CD4-positive, CD25-positive, alpha-beta regulatory T cell (primary cell): ENCODE data around the gene CEP290. TPM values are rescaled to one million over a fixed set of nuclear protein-coding genes. Genes with fewer than 3 reads are reported as not detected.
"Not testable (repeated sequence)": the region's sequence is repeated elsewhere in the genome, so short reads cannot be mapped to it uniquely, and the experiment has no call there.

Experiments
- ATAC-seq, 2 donors: fragments of 150-1000 bp; cut with Tn5 transposase; one replicate each; pipeline ENCODE4 v1.10.0; 2021; ENCODE audit warnings: low read depth in 2 of 2, moderate number of reproducible peaks in 2 of 2, moderate library complexity in 1 of 2
- DNase-seq, 3 donors: peaks; one replicate each; pipeline versions ENCODE4 v3.0.0 to v3.0.0-alpha.2; 2012 to 2022; ENCODE audit warnings: mixed read lengths in 1 of 3
- H3K27ac ChIP-seq: one replicate; pipeline ENCODE4 v1.7.0; 2013; ENCODE audit warnings: mild to moderate bottlenecking, low read length; ENCODE audit not compliant: insufficient read depth, poor library complexity, severe bottlenecking
- H3K27me3 ChIP-seq: one replicate; pipeline ENCODE4 v1.7.0; 2013; ENCODE audit warnings: low read length; ENCODE audit not compliant: control insufficient read depth, insufficient read depth
- H3K36me3 ChIP-seq: one replicate; pipeline ENCODE4 v1.7.0; 2013; ENCODE audit warnings: mild to moderate bottlenecking, low read length, moderate library complexity; ENCODE audit not compliant: control insufficient read depth, insufficient read depth
- H3K4me1 ChIP-seq: 2 replicates; pipeline ENCODE4 v1.7.0; 2013; ENCODE audit warnings: mild to moderate bottlenecking, low read length; ENCODE audit not compliant: insufficient read depth, control insufficient read depth, poor library complexity, severe bottlenecking
- H3K4me3 ChIP-seq: one replicate; pipeline ENCODE4 v1.7.0; 2013; ENCODE audit warnings: low read depth, mild to moderate bottlenecking, low read length, moderate library complexity
- H3K9me3 ChIP-seq, 2 experiments: 1 replicate in 1 of 2; 2 replicates in 1 of 2; pipeline ENCODE4 v1.7.0; 2013; ENCODE audit warnings: low read length in 2 of 2, mild to moderate bottlenecking in 1 of 2, moderate library complexity in 1 of 2; ENCODE audit not compliant: control insufficient read depth in 2 of 2
- H3K27ac Mint-ChIP-seq, 3 donors: one replicate each; pipeline ENCODE4 v1.8.0; 2020 to 2022; ENCODE audit warnings: mild to moderate bottlenecking in 3 of 3, mixed read lengths in 3 of 3, moderate library complexity in 2 of 3
- H3K27me3 Mint-ChIP-seq: one replicate; pipeline ENCODE4 v1.8.0; 2022; ENCODE audit warnings: mild to moderate bottlenecking, mixed read lengths
- H3K36me3 Mint-ChIP-seq: one replicate; pipeline ENCODE4 v1.8.0; 2020; ENCODE audit warnings: mixed read lengths
- H3K4me1 Mint-ChIP-seq, 4 donors: one replicate each; pipeline ENCODE4 v1.8.0; 2020 to 2022; ENCODE audit warnings: mixed read lengths in 4 of 4, mild to moderate bottlenecking in 1 of 4
- H3K4me3 Mint-ChIP-seq, 4 donors: one replicate each; pipeline ENCODE4 v1.8.0; 2020 to 2022; ENCODE audit warnings: mild to moderate bottlenecking in 4 of 4, mixed read lengths in 4 of 4, moderate library complexity in 3 of 4
- H3K9me3 Mint-ChIP-seq, 7 donors: one replicate each; pipeline ENCODE4 v1.8.0; 2020 to 2022; ENCODE audit warnings: mixed read lengths in 7 of 7, mild to moderate bottlenecking in 3 of 7, moderate library complexity in 2 of 7
- polyA plus RNA-seq, 4 donors: library from polyadenylated mRNA; unstranded; fragments of 300-500 nt; fragmentation: Illumina TruSeq; gene quantifications; one replicate each; pipeline ENCODE4 v1.2.3, GENCODE V29; 2021
- total RNA-seq: library from RNA; stranded (reverse); gene quantifications from one replicate; pipeline ENCODE4 v1.2.3, GENCODE V29; 2022

The CEP290 gene
- total and polyA plus RNA-seq, 5 donors from 2014 or later: 2.1 to 16.7 (median 4.3) TPM

DNA sequence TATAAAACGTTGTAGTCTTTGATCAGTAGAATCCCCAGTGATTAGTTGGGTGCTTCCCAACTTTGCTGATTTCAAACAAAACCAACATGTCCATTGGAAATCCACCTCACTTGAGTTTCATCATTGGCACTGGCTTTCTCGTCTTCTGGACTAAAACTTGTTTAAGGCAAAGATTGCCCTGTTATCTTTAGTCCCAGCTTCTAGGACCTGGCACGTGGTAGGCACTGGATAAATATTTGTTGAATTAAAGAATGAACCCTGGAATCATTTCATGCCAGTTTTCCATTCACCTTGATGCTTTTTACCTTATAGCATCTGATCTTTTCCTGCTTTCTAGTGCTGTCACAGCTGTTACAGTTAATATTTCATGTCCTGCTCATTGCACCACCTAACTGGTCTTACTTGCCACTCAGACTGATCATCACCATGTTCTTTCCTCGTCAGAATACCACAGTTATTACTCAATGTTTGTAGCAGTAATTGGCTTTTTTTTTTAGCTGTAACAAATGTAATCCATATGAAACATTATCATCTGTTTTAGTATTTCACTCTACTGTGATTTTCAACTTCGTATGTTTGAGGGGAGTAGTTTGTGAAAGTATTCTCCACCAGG is 105.4 kb downstream of the CEP290 start:
- Mint-ChIP-seq H3K4me1 (peaks cover 32 to 65% (median 48%) of the 10 kb centered on the region in 4 donors), H3K36me3 (no peaks in the 10 kb centered on the region), H3K4me3 (peak overlapping the region; percentile 94 to 97 (median 96)), H3K27ac (peak overlapping the region; percentile 81 to 97 (median 92)), H3K9me3 (no peaks in the 10 kb centered on the region), H3K27me3 (no peaks in the 10 kb centered on the region)
- Histone ChIP-seq H3K36me3 (peaks cover 4% of the 10 kb centered on the region), H3K4me1 (peaks cover 23% of the 10 kb centered on the region), H3K27me3 (no peaks in the 10 kb centered on the region), H3K4me3 (peak overlapping the region; percentile 98), H3K9me3 (no peaks in the 10 kb centered on the region), H3K27ac (no peak overlapping the region)
- ATAC-seq: no peak
- peak in 1 of 3 donors; percentile 3 for DNase-seq

DNA sequence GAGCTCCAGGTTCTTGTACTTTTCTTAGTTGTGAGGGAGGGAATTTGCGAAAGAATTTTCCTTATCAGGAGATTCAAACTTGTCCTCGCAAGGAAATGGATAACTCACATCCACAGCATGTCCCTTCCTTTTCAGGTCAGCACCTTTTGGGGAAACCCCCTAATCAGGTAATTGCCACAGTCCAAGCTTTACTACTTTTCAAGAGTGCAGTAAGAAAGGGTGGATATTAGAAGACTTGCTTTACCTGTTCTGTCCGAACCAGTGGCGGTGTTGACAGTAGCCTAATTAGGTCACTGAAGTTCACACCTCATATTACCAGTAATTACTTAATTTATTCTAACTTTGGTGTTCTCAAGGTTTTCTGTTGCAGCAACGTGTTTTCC is 106.0 kb downstream of the CEP290 start:
- DNase-seq (no peak), ATAC-seq (no peak)
- H3K4me3 ChIP-seq: peak overlapping the region; percentile 98

DNA sequence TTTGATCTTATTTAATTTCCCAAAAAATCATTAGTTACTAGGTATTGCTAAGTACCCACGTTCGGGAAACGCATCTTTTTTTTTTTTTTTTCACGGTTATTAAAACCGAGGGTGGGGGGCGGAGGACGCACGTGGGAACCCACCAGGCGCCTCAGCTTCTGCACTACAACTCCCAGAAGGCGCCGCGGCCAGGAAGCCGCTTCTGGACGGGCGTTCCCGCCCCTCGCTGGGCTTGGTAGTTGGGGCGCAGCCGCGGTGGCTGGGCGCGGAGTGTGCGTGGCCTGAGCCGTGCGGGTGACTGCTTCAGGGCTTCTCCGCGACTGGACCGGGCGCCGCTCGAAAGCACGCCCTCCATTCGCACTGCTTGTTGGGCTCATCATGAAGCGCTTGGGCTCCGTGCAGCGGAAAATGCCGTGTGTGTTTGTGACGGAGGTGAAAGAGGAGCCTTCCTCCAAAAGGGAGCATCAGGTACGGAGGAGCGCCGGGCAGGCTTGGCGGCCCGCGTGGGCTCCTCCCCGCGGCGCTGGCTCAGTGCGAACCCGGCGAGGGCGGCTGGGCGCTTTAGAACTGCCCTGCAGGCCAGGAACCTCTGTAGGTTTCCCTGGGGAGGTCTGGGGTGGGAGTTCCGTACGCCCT is 106.5 kb downstream of the CEP290 start:
- Histone ChIP-seq H3K27me3 (no peaks in the 10 kb centered on the region), H3K9me3 (no peaks in the 10 kb centered on the region), H3K27ac (peak overlapping the region; percentile 75), H3K4me1 (peaks cover 23% of the 10 kb centered on the region), H3K4me3 (peak overlapping the region; percentile 98), H3K36me3 (no peaks in the 10 kb centered on the region)
- Mint-ChIP-seq H3K27me3 (no peaks in the 10 kb centered on the region), H3K36me3 (no peaks in the 10 kb centered on the region), H3K9me3 (no peaks in the 10 kb centered on the region), H3K4me1 (peaks cover 31 to 57% (median 39%) of the 10 kb centered on the region in 4 donors), H3K4me3 (peak overlapping the region; percentile 94 to 97 (median 96)), H3K27ac (peak overlapping the region; percentile 91 to 97 (median 92))
- DNase-seq (peak; percentile 80 to 90 (median 86)), ATAC-seq (peak; percentile 98 to 99)

More for the DNA sequence above, 106.0 kb downstream of the CEP290 start:
- peaks cover 23% of the 10 kb centered on the region for H3K4me1 ChIP-seq
- Mint-ChIP-seq H3K9me3 (no peaks in the 10 kb centered on the region), H3K36me3 (no peaks in the 10 kb centered on the region), H3K27ac (peak overlapping the region; percentile 60 to 97 (median 92)), H3K27me3 (no peaks in the 10 kb centered on the region), H3K4me1 (peaks cover 31 to 61% (median 43%) of the 10 kb centered on the region in 4 donors), H3K4me3 (peak overlapping the region; percentile 94 to 97 (median 96))
- no peaks in the 10 kb centered on the region for H3K27me3 ChIP-seq
- H3K27ac ChIP-seq: peak overlapping the region; percentile 75
- no peaks in the 10 kb centered on the region for H3K9me3 ChIP-seq
- no peaks in the 10 kb centered on the region for H3K36me3 ChIP-seq

DNA sequence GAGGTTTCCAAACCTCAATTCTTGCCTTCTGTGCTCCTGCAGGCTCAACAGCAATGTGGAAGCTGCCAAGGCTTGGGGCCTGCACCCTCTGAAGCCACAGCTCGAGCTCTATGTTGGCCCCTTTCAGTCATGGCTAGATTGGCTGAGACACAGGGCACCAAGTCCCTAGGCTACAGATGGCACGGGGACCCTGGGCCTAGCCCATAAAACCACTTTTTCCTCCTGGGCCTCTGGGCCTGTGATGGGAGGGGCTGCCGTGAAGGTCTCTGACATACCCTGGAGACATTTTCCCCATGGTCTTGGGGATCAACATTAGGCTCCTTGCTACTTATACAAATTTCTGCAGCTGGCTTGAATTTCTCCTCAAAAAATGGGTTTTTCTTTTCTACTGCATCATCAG is 110.7 kb downstream of the CEP290 start:
- not testable (repeated sequence) for H3K4me1 ChIP-seq, H3K27me3 Mint-ChIP-seq

DNA sequence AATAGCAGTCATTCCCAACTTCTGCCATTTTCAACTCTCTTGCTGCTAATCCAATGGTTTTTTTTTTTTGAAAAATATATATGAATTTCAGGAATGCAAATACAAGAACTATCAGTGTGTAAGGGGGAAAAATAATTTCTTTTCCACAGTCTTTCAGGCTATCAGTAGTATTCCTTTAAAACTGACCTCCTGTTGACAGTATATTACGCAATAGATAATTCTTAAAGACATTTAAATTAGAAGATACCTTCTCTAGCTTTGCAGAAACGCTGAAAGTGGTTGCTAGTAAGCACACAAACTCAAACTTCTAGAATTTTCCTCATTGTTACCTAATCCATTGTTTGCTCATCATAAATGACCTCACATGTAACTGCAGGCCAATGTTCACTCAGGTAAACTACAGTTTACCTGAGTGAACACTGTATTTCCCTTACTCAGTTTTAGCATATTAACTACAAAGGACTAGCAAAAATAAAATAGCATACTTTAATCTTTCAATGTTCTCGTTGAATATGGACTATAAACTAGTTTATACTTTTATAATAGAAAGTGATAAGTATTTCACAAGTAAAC is 112.7 kb downstream of the CEP290 start, which contains the start of gene C12orf50:
Gene C12orf50 (minus strand): TSS at position 309 of the 573 bp plus-strand sequence. CDS start 2,439 bp downstream, outside the sequence.
- Histone ChIP-seq H3K4me3 (no peak within 1 kb of the TSS), H3K27ac (no peak within 1 kb of the TSS), H3K36me3 (no peaks in the 10 kb centered on the region), H3K9me3 (no peaks in the 10 kb centered on the region), H3K4me1 (no peaks in the 10 kb centered on the region), H3K27me3 (no peaks in the 10 kb centered on the region)
- DNase-seq (no peak), ATAC-seq (no peak)
- H3K27me3 Mint-ChIP-seq: peaks cover 15% of the 10 kb centered on the region
- H3K27ac Mint-ChIP-seq: no peak within 1 kb of the TSS
- no peaks in the 10 kb centered on the region for H3K36me3 Mint-ChIP-seq
- H3K4me1 Mint-ChIP-seq: peaks cover 0 to 5% (median 0%) of the 10 kb centered on the region in 4 donors
- no peaks in the 10 kb centered on the region for H3K9me3 Mint-ChIP-seq
- H3K4me3 Mint-ChIP-seq: peak within 1 kb of the TSS in 1 of 4 donors; percentile 23

More for the DNA sequence above, 110.7 kb downstream of the CEP290 start:
- not testable (repeated sequence) for H3K27me3 ChIP-seq, H3K36me3 Mint-ChIP-seq, H3K9me3 ChIP-seq, H3K27ac ChIP-seq, DNase-seq, H3K4me3 Mint-ChIP-seq, H3K27ac Mint-ChIP-seq, ATAC-seq, H3K36me3 ChIP-seq, H3K4me3 ChIP-seq, H3K9me3 Mint-ChIP-seq
- peaks cover 5 to 18% (median 8%) of the 10 kb centered on the region in 4 donors for H3K4me1 Mint-ChIP-seq

DNA sequence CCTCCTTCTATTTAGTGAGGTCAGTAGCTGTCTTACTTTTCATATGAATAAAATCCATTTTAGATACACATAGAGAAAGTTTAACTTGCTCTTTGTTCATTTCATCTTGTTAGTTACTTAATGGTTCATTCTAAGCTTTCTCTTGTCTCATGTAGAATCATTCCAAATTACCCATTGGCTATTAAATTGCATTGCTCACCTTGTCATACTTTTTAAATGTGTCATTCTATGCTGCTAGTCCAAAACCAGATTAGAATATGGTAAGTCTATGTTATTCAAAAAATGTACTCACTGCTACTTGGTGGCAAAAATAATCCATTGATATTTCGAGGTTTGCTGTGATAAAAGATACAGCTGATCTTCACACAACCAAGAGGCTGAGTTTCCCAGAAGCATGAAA is 115.7 kb downstream of the CEP290 start:
- no peak for ATAC-seq

DNA sequence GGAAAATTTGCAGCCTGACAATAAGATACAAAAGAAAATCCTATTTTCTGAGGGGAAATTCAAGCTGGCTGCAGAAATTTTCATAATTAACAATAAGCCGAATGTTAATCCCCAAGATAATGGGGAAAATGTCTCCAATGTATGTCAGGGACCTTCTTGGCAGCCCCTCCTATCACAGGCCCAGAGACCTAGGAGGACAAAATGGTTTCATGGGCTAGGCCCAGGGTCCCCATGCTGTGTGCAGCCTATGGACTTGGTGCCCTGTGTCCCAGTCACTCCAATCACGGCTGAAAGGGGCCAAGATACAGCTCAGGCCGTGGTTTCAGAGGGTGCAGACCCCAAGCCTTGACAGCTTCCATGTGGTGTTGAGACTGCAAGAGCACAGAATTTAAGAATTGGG is 123.9 kb downstream of the CEP290 start:
- Mint-ChIP-seq H3K4me1 (no peaks in the 10 kb centered on the region), H3K9me3 (peaks cover 0 to 12% (median 2%) of the 10 kb centered on the region in 7 donors), H3K4me3 (no peak overlapping the region), H3K36me3 (peaks cover 2% of the 10 kb centered on the region), H3K27me3 (peaks cover 12% of the 10 kb centered on the region), H3K27ac (no peak overlapping the region)
- DNase-seq: no peak
- no peak overlapping the region for H3K4me3 ChIP-seq
- no peak for ATAC-seq
- H3K27me3 ChIP-seq: peaks cover 2% of the 10 kb centered on the region
- peaks cover 0 to 7% of the 10 kb centered on the region in 2 experiments for H3K9me3 ChIP-seq
- no peaks in the 10 kb centered on the region for H3K4me1 ChIP-seq
- H3K27ac ChIP-seq: no peak overlapping the region
- no peaks in the 10 kb centered on the region for H3K36me3 ChIP-seq

More for the DNA sequence above, 115.7 kb downstream of the CEP290 start:
- Mint-ChIP-seq H3K27me3 (peaks cover 22% of the 10 kb centered on the region), H3K4me1 (no peaks in the 10 kb centered on the region), H3K4me3 (no peak overlapping the region), H3K36me3 (no peaks in the 10 kb centered on the region), H3K9me3 (peaks cover 0 to 2% (median 0%) of the 10 kb centered on the region in 7 donors), H3K27ac (no peak overlapping the region)
- no peaks in the 10 kb centered on the region for H3K36me3 ChIP-seq
- H3K27ac ChIP-seq: no peak overlapping the region
- H3K4me1 ChIP-seq: no peaks in the 10 kb centered on the region
- H3K27me3 ChIP-seq: no peaks in the 10 kb centered on the region
- no peaks in the 10 kb centered on the region for H3K9me3 ChIP-seq
- H3K4me3 ChIP-seq: no peak overlapping the region
- DNase-seq: no peak
